PC-9 (cell line): Measurements from ENCODE around the gene MEIS2.

Experiments used
- EZH2 ChIP-seq: fragments of 200-600 bp; sonication (generic); IDR thresholded peaks from 2 replicates; pipeline ENCODE4 v1.8.0; 2017; ENCODE audit warnings: antibody characterized with exemption, low read depth
- TF ChIP-seq, protein P1 (sequence below): fragments of 200-600 bp; sonication (generic); conservative IDR thresholded peaks from 2 replicates; pipeline ENCODE4 v1.6.1; 2017; ENCODE audit warnings: mixed run types, antibody characterized with exemption, mild to moderate bottlenecking, moderate library complexity

DNA sequence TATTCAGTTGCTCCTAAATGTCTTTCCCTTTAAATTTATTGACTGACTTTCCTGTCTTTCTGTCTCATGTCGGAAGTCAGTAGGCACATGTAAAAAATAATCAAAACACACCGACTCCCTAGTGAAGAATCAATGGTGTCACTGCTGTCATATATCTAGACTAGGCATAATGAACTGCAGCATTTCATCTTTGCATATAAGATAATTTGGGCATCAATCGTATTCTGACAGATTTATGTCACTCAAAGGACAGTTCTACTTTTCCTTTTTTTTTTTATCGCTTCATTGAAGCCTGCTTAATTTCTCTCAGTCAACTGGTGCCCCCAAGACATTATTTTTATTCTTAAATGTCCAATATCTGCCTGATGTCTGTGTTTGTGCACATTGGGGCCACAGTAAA lies 206.3 kb downstream of the MEIS2 start:
- TF ChIP-seq EZH2: no peak
- TF ChIP-seq, protein P1, sequence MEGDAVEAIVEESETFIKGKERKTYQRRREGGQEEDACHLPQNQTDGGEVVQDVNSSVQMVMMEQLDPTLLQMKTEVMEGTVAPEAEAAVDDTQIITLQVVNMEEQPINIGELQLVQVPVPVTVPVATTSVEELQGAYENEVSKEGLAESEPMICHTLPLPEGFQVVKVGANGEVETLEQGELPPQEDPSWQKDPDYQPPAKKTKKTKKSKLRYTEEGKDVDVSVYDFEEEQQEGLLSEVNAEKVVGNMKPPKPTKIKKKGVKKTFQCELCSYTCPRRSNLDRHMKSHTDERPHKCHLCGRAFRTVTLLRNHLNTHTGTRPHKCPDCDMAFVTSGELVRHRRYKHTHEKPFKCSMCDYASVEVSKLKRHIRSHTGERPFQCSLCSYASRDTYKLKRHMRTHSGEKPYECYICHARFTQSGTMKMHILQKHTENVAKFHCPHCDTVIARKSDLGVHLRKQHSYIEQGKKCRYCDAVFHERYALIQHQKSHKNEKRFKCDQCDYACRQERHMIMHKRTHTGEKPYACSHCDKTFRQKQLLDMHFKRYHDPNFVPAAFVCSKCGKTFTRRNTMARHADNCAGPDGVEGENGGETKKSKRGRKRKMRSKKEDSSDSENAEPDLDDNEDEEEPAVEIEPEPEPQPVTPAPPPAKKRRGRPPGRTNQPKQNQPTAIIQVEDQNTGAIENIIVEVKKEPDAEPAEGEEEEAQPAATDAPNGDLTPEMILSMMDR: no peak
